Neural progenitor cell (in vitro differentiated cells): ENCODE data around the gene MRGPRG.

Source experiments
- CTCF ChIP-seq: fragments of 200-600 bp; sonication (generic); IDR thresholded peaks from 2 replicates; pipeline ENCODE4 v1.5.1; 2017; ENCODE audit warnings: antibody characterized with exemption, mild to moderate bottlenecking
- EZH2 ChIP-seq: fragments of 200-600 bp; sonication (generic); IDR thresholded peaks from 2 replicates; pipeline ENCODE4 v1.6.1; 2017; ENCODE audit warnings: antibody characterized with exemption, mild to moderate bottlenecking, moderate library complexity
- EZH2phosphoT487 ChIP-seq: fragments of 200-600 bp; sonication (generic); IDR thresholded peaks from 2 replicates; pipeline ENCODE4 v1.6.1; 2017; ENCODE audit warnings: antibody characterized with exemption

GRCh38 chr11:3173795-3174194, 44.8 kb downstream of the MRGPRG start:
- TF ChIP-seq EZH2 = no peak
- TF ChIP-seq CTCF = no peak
- TF ChIP-seq EZH2phosphoT487 = no peak
